DMS 273 treated with DMSO at 0.1 percent for 48 hours (cell line): ENCODE results near the gene VPS4B.

ENCODE experiments used
- DNase-seq: peaks from one replicate; lab custom pipeline; 2025; lab: John Stamatoyannopoulos, UW

The VPS4B gene

GRCh38 chr18:63430526-63430925 is 8.2 kb upstream of the VPS4B start:
- no peak for DNase-seq

- DNase-seq, result no peak
Observed at GRCh38 chr18:63427558-63427957, 5.3 kb upstream of the VPS4B start.

- DNase-seq, result no peak
Observed at GRCh38 chr18:63422864-63423304, 608 bp upstream of the VPS4B start.

- DNase-seq, result no peak
Observed at GRCh38 chr18:63421514-63421913, 762 bp downstream of the VPS4B start.

GRCh38 chr18:63412953-63413352 is 9.3 kb downstream of the VPS4B start:
- DNase-seq, result no peak

GRCh38 chr18:63410792-63411191 is 11.5 kb downstream of the VPS4B start:
- DNase-seq, result no peak

- DNase-seq, result no peak
Observed at GRCh38 chr18:63409301-63409700, 13.0 kb downstream of the VPS4B start.

- DNase-seq, result no peak
Observed at GRCh38 chr18:63407734-63408133, 14.5 kb downstream of the VPS4B start.

GRCh38 chr18:63405986-63406385 is 16.3 kb downstream of the VPS4B start:
- DNase-seq, result no peak

- no peak for DNase-seq
Observed at GRCh38 chr18:63402246-63403162, 19.8 kb downstream of the VPS4B start.

- no peak for DNase-seq
Observed at GRCh38 chr18:63399300-63399699, 23.0 kb downstream of the VPS4B start.

GRCh38 chr18:63397349-63397748 is 24.9 kb downstream of the VPS4B start:
- DNase-seq, result no peak

- no peak for DNase-seq
Observed at GRCh38 chr18:63395503-63395902, 26.8 kb downstream of the VPS4B start.

- DNase-seq, result no peak
Observed at GRCh38 chr18:63394954-63395353, 27.3 kb downstream of the VPS4B start.

- DNase-seq, result no peak
Observed at GRCh38 chr18:63387861-63388260, 34.4 kb downstream of the VPS4B start.

- no peak for DNase-seq
Observed at GRCh38 chr18:63382843-63383242, 39.4 kb downstream of the VPS4B start.

- DNase-seq, result no peak
Observed at GRCh38 chr18:63379639-63379962, 42.7 kb downstream of the VPS4B start.

GRCh38 chr18:63378919-63379638 is 43.2 kb downstream of the VPS4B start:
- DNase-seq, result no peak

- DNase-seq, result no peak
Observed at GRCh38 chr18:63377275-63377980, 44.8 kb downstream of the VPS4B start.

- DNase-seq, result no peak
Observed at GRCh38 chr18:63376538-63376937, 45.7 kb downstream of the VPS4B start.

GRCh38 chr18:63374540-63374939 is 47.7 kb downstream of the VPS4B start:
- DNase-seq, result no peak

- DNase-seq, result no peak
Observed at GRCh38 chr18:63373161-63373560, 49.1 kb downstream of the VPS4B start.

- DNase-seq, result no peak
Observed at GRCh38 chr18:63368611-63369010, 53.7 kb downstream of the VPS4B start.
